ENCODE data around the gene NKG7. TPM values are rescaled to one million over a fixed set of nuclear protein-coding genes. Genes with fewer than 3 reads are reported as not detected.
A peak's percentile ranks its signal among the peaks of the same experiment; 100 is the strongest.

The NKG7 gene
- total and polyA plus RNA-seq, 2 of the 13 experiments (the other 11 are each of a cell fraction or from before 2014, with no cell fraction given): 0.40 TPM; not detected in 1

- no peak for TF ChIP-seq ZBTB40 (IDR thresholded peaks at IDR 0.05)
- TF ChIP-seq ZBTB40 (CRISPR knock-in tag; IDR thresholded peaks at IDR 0.05): peak; percentile 49; the same call in 1 of the 2 replicates
- no peak for TF ChIP-seq CSRNP1 (CRISPR knock-in tag; IDR thresholded peaks at IDR 0.05)
- no peak for TF ChIP-seq NFYC (CRISPR knock-in tag; IDR thresholded peaks at IDR 0.05)
- TF ChIP-seq ZNF24 (IDR thresholded peaks at IDR 0.05): no peak
- TF ChIP-seq ZNF281 (CRISPR knock-in tag; IDR thresholded peaks at IDR 0.05; ENCODE audit: borderline replicate concordance): peak; percentile 74; the same call in 1 of the 2 replicates
- peak; percentile 80; the same call in 1 of the 2 replicates for TF ChIP-seq ZNF317 (CRISPR knock-in tag; IDR thresholded peaks at IDR 0.05)
- no peak for TF ChIP-seq SRSF4 (IDR thresholded peaks at IDR 0.05; ENCODE audit: low read depth, low read length, poor library complexity, severe bottlenecking)
- no peak for TF ChIP-seq ZNF550 (CRISPR knock-in tag; IDR thresholded peaks at IDR 0.05; ENCODE audit: borderline replicate concordance)
- TF ChIP-seq CHCHD3 (CRISPR knock-in tag; IDR thresholded peaks at IDR 0.05): no peak
- TF ChIP-seq REXO4 (CRISPR knock-in tag; IDR thresholded peaks at IDR 0.05; ENCODE audit: borderline replicate concordance): no peak
- no peak for TF ChIP-seq KLF6 (CRISPR knock-in tag; IDR thresholded peaks at IDR 0.05)
- no peak for TF ChIP-seq ZNF639 (CRISPR knock-in tag; conservative IDR thresholded peaks at IDR 0.05)
- TF ChIP-seq TOPORS (CRISPR knock-in tag; IDR thresholded peaks at IDR 0.05): no peak
Observed at GRCh38 chr19:51356159-51356801, 16.2 kb downstream of the NKG7 start (continued).

Measured in HepG2 (cell line).